ENCODE measurements around the gene CLCN7. TPM values are rescaled to one million over a fixed set of nuclear protein-coding genes. Genes with fewer than 3 reads are reported as not detected.
A peak's percentile ranks its signal among the peaks of the same experiment; 100 is the strongest.

Gene CLCN7
- total RNA-seq, 2 donors from 2014 or later, result 27.2 to 115 TPM

GRCh38 chr16:1495889-1496262, 21.0 kb upstream of the CLCN7 start:
- 92% methylated on average over 16 to 25 of the region's 25 CpGs for WGBS, 2 donors
- intact Hi-C loops (cut with DNase I), result no loop called here
- Histone ChIP-seq H3K4me3 (no peak overlapping the region), H3K36me3 (replicated peaks in 1 of 2; ENCODE audit: insufficient read depth in 1 of 2, low read depth in 2 of 2) (peaks cover 0 to 1% of the 10 kb centered on the region in 2 donors), H3K9me3 (no peaks in the 10 kb centered on the region), H3K4me1 (peaks cover 21% of the 10 kb centered on the region), H3K27me3 (no peaks in the 10 kb centered on the region), H3K27ac (no peak overlapping the region)
- DNase-seq (no peak), ATAC-seq (no peak)
- TF ChIP-seq CTCF (IDR thresholded peaks at IDR 0.05) (no peak), POLR2A (IDR thresholded peaks at IDR 0.05) (no peak)

GRCh38 chr16:1495211-1495888, 20.5 kb upstream of the CLCN7 start:
- H3K27ac ChIP-seq, result no peak overlapping the region
- peaks cover 0 to 1% of the 10 kb centered on the region in 2 donors for H3K36me3 ChIP-seq (replicated peaks in 1 of 2; ENCODE audit: insufficient read depth in 1 of 2, low read depth in 2 of 2)
- H3K4me3 ChIP-seq, result no peak overlapping the region
- ATAC-seq, result no peak
- H3K9me3 ChIP-seq, result no peaks in the 10 kb centered on the region
- TF ChIP-seq CTCF (IDR thresholded peaks at IDR 0.05) (no peak), POLR2A (IDR thresholded peaks at IDR 0.05) (no peak)
- H3K4me1 ChIP-seq, result peaks cover 21% of the 10 kb centered on the region
- no peaks in the 10 kb centered on the region for H3K27me3 ChIP-seq
- intact Hi-C loops (cut with DNase I), result no loop called here
- 85 to 90% methylated on average over 4 to 39 of the region's 39 CpGs for WGBS, 2 donors
- no peak for DNase-seq

GRCh38 chr16:1494711-1495110, 19.9 kb upstream of the CLCN7 start:
- ATAC-seq (no peak), DNase-seq (no peak)
- H3K4me1 ChIP-seq, result peaks cover 21% of the 10 kb centered on the region
- H3K36me3 ChIP-seq (replicated peaks in 1 of 2; ENCODE audit: insufficient read depth in 1 of 2, low read depth in 2 of 2), result peaks cover 0 to 1% of the 10 kb centered on the region in 2 donors
- TF ChIP-seq CTCF (IDR thresholded peaks at IDR 0.05) (no peak), POLR2A (IDR thresholded peaks at IDR 0.05) (no peak)
- 81 to 86% methylated on average over 11 to 13 of the region's 13 CpGs for WGBS, 2 donors
- H3K9me3 ChIP-seq, result no peaks in the 10 kb centered on the region
- intact Hi-C loops (cut with DNase I), result no loop called here
- no peak overlapping the region for H3K4me3 ChIP-seq
- H3K27me3 ChIP-seq, result no peaks in the 10 kb centered on the region
- no peak overlapping the region for H3K27ac ChIP-seq

GRCh38 chr16:1494129-1494640, 19.4 kb upstream of the CLCN7 start:
- intact Hi-C loops (cut with DNase I), result no loop called here
- 34 to 50% methylated on average over 6 to 25 of the region's 25 CpGs for WGBS, 2 donors
- Histone ChIP-seq H3K4me3 (peak overlapping the region in 1 of 2 donors; percentile 94), H3K4me1 (peaks cover 21% of the 10 kb centered on the region), H3K9me3 (no peaks in the 10 kb centered on the region), H3K27ac (peak overlapping the region in 2 of 4 donors; percentile 76 to 90), H3K27me3 (no peaks in the 10 kb centered on the region), H3K36me3 (replicated peaks in 1 of 2; ENCODE audit: insufficient read depth in 1 of 2, low read depth in 2 of 2) (peaks cover 0 to 1% of the 10 kb centered on the region in 2 donors)
- DNase-seq, result peak in 2 of 4 donors; percentile 31 to 39
- no peak for ATAC-seq
- TF ChIP-seq POLR2A (IDR thresholded peaks at IDR 0.05) (no peak), CTCF (IDR thresholded peaks at IDR 0.05) (peak in 1 of 7 experiments; percentile 11)

DNA sequence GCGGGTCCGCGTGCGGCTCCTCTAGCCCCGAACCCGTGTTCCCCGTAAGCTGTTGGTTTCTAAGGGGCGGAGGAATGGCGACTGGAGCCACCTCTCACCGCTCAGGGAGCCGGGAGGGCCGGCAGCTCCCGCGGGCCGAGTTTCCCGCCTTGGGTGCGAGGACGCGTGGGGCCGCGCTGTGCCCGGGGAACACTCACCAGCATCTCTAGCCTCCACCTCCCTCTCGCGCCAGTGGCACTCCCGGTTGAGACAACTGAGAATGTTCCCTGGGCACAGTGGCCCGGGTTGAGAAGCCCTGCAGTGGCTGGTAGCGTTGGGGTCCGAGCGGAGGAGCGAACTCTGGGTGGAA, 18.9 kb upstream of the CLCN7 start:
- TF ChIP-seq POLR2A (IDR thresholded peaks at IDR 0.05) (no peak), CTCF (IDR thresholded peaks at IDR 0.05) (no peak)
- WGBS, 2 donors, result 0 to 2% methylated on average over 17 to 30 of the region's 30 CpGs
- H3K36me3 ChIP-seq (replicated peaks in 1 of 2; ENCODE audit: insufficient read depth in 1 of 2, low read depth in 2 of 2), result peaks cover 0 to 1% of the 10 kb centered on the region in 2 donors
- no peaks in the 10 kb centered on the region for H3K27me3 ChIP-seq
- intact Hi-C loops (cut with DNase I), result no loop called here
- peaks cover 21% of the 10 kb centered on the region for H3K4me1 ChIP-seq
- DNase-seq (no peak), ATAC-seq (peak; percentile 5)
- H3K4me3 ChIP-seq, result peak overlapping the region; percentile 69 to 94
- no peaks in the 10 kb centered on the region for H3K9me3 ChIP-seq
- H3K27ac ChIP-seq, result peak overlapping the region; percentile 74 to 95 (median 83)

All from body of pancreas (tissue), 4 donors.